ENCODE results near the gene SMURF1. TPM values are rescaled to one million over a fixed set of nuclear protein-coding genes. Genes with fewer than 3 reads are reported as not detected.

Gene SMURF1
- total RNA-seq, 4 donors from 2014 or later: 25.3 to 47.5 (median 36.5) TPM

GRCh38 chr7:99146979-99147378 lies 3.1 kb upstream of the SMURF1 start:
- Histone ChIP-seq H3K4me1 (peaks cover 5 to 20% (median 10%) of the 10 kb centered on the region in 4 donors), H3K27me3 (no peaks in the 10 kb centered on the region), H3K36me3 (no peaks in the 10 kb centered on the region), H3K4me3 (no peak overlapping the region), H3K9me3 (no peaks in the 10 kb centered on the region), H3K27ac (no peak overlapping the region)
- in situ Hi-C loops (cut with MboI; ENCODE audit: low pct_ligation_motif_present in 1 of 4, low pct_unique_long_range_greater_than_20kb in 1 of 4, low sequenced_read_pairs in 3 of 4): loop anchor here in 1 of 4 donors (10.0 kb wide), 1 partner anchor 102 kb away; no protein-coding TSS in a partner anchor
- no peak for TF ChIP-seq POLR2AphosphoS5 (IDR thresholded peaks at IDR 0.05)
- 51 to 70% methylated on average over 4 of the region's 4 CpGs for WGBS, 2 donors (ENCODE audit: low coverage in 1 of 2)
- DNase-seq: no peak
- intact Hi-C loops (cut with DNase I; ENCODE audit: low total_unique reads): no loop called here

- TF ChIP-seq POLR2AphosphoS5 (IDR thresholded peaks at IDR 0.05) (peak in 1 of 3 donors; percentile 4), EP300 (IDR thresholded peaks at IDR 0.05; ENCODE audit: low read depth) (no peak)
- WGBS, 2 donors (ENCODE audit: low coverage in 1 of 2): 0% methylated on average over 6 of the region's 46 CpGs; no CpG with 5 or more reads in 1 of the 2 donors
- Histone ChIP-seq H3K4me3 (peak overlapping the region; percentile 97 to 100 (median 100)), H3K27me3 (no peaks in the 10 kb centered on the region), H3K9me3 (no peaks in the 10 kb centered on the region), H3K27ac (peak overlapping the region; percentile 99 to 100 (median 100)), H3K36me3 (no peaks in the 10 kb centered on the region), H3K4me1 (peaks cover 5 to 50% (median 21%) of the 10 kb centered on the region in 4 donors)
- in situ Hi-C loops (cut with MboI; ENCODE audit: low pct_ligation_motif_present in 1 of 4, low pct_unique_long_range_greater_than_20kb in 1 of 4, low sequenced_read_pairs in 3 of 4) (loop anchor here in 1 of 4 donors (10.0 kb wide), 1 partner anchor 99 kb away; no protein-coding TSS in a partner anchor), intact Hi-C loops (cut with DNase I; ENCODE audit: low total_unique reads) (no loop called here)
- DNase-seq: no peak
These were observed 421 bp downstream of the SMURF1 start for GRCh38 chr7:99143521-99143852.

- Histone ChIP-seq H3K4me1 (peaks cover 5 to 55% (median 21%) of the 10 kb centered on the region in 4 donors), H3K36me3 (no peaks in the 10 kb centered on the region), H3K27ac (peak overlapping the region; percentile 99 to 100 (median 100)), H3K27me3 (no peaks in the 10 kb centered on the region), H3K4me3 (peak overlapping the region; percentile 97 to 100 (median 100)), H3K9me3 (no peaks in the 10 kb centered on the region)
- intact Hi-C loops (cut with DNase I; ENCODE audit: low total_unique reads): no loop called here
- TF ChIP-seq POLR2A (IDR thresholded peaks at IDR 0.05) (no peak), CTCF (IDR thresholded peaks at IDR 0.05) (no peak), EP300 (IDR thresholded peaks at IDR 0.05; ENCODE audit: low read depth) (no peak), POLR2AphosphoS5 (IDR thresholded peaks at IDR 0.05) (no peak)
- 8 to 9% methylated on average over 14 to 19 of the region's 33 CpGs for whole genome bisulfite sequencing, 2 donors (ENCODE audit: low coverage in 1 of 2)
- in situ Hi-C loops (cut with MboI; ENCODE audit: low pct_ligation_motif_present in 1 of 4, low pct_unique_long_range_greater_than_20kb in 1 of 4, low sequenced_read_pairs in 3 of 4): loop anchor here in 1 of 4 donors (10.0 kb wide), 1 partner anchor 98 kb away; no protein-coding TSS in a partner anchor
- peak; percentile 97 for DNase-seq
These were observed 984 bp downstream of the SMURF1 start for GRCh38 chr7:99142727-99143520.

GRCh38 chr7:99141841-99142726 lies 1.8 kb downstream of the SMURF1 start:
- Histone ChIP-seq H3K36me3 (no peaks in the 10 kb centered on the region), H3K9me3 (no peaks in the 10 kb centered on the region), H3K27me3 (no peaks in the 10 kb centered on the region), H3K4me3 (peak overlapping the region; percentile 17 to 100 (median 100)), H3K4me1 (peaks cover 6 to 61% (median 21%) of the 10 kb centered on the region in 4 donors), H3K27ac (peak overlapping the region; percentile 99 to 100 (median 100))
- TF ChIP-seq POLR2A (IDR thresholded peaks at IDR 0.05) (no peak), POLR2AphosphoS5 (IDR thresholded peaks at IDR 0.05) (peak in 2 of 3 donors; percentile 36 to 62)
- in situ Hi-C loops (cut with MboI; ENCODE audit: low pct_ligation_motif_present in 1 of 4, low pct_unique_long_range_greater_than_20kb in 1 of 4, low sequenced_read_pairs in 3 of 4) (loop anchor here in 1 of 4 donors (10.0 kb wide), 1 partner anchor 97 kb away; no protein-coding TSS in a partner anchor), intact Hi-C loops (cut with DNase I; ENCODE audit: low total_unique reads) (no loop called here)
- DNase-seq: peak; percentile 76
- WGBS, 2 donors (ENCODE audit: low coverage in 1 of 2): 5 to 11% methylated on average over 16 to 27 of the region's 27 CpGs

- TF ChIP-seq POLR2A (IDR thresholded peaks at IDR 0.05) (no peak), CTCF (IDR thresholded peaks at IDR 0.05) (no peak), POLR2AphosphoS5 (IDR thresholded peaks at IDR 0.05) (no peak), EP300 (IDR thresholded peaks at IDR 0.05; ENCODE audit: low read depth) (no peak)
- in situ Hi-C loops (cut with MboI; ENCODE audit: low pct_ligation_motif_present in 1 of 4, low pct_unique_long_range_greater_than_20kb in 1 of 4, low sequenced_read_pairs in 3 of 4) (loop anchor here in 1 of 4 donors (10.0 kb wide), 1 partner anchor 97 kb away; no protein-coding TSS in a partner anchor), intact Hi-C loops (cut with DNase I; ENCODE audit: low total_unique reads) (no loop called here)
- H3K4me1 ChIP-seq: peaks cover 8 to 66% (median 23%) of the 10 kb centered on the region in 4 donors
- H3K9me3 ChIP-seq: no peaks in the 10 kb centered on the region
- H3K4me3 ChIP-seq: peak overlapping the region in 3 of 4 donors; percentile 99 to 100 (median 100)
- 30 to 75% methylated on average over 1 to 3 of the region's 3 CpGs for WGBS, 2 donors (ENCODE audit: low coverage in 1 of 2)
- no peaks in the 10 kb centered on the region for H3K36me3 ChIP-seq
- H3K27me3 ChIP-seq: no peaks in the 10 kb centered on the region
- H3K27ac ChIP-seq: peak overlapping the region; percentile 99 to 100 (median 100)
- DNase-seq: no peak
These were observed 2.6 kb downstream of the SMURF1 start for GRCh38 chr7:99141334-99141733.
